Retinal pigment epithelial cell (primary cell): Measurements from ENCODE around the gene HTT-AS.
A peak's percentile ranks its signal among the peaks of the same experiment; 100 is the strongest.

Experiments used
- DNase-seq: peaks from one replicate; pipeline ENCODE4 v3.0.0-alpha.2; 2010; ENCODE audit warnings: low read depth
- H3K4me3 ChIP-seq: 2 replicates; pipeline ENCODE4 v1.5.1; 2011; ENCODE audit warnings: mild to moderate bottlenecking, low read length, control low read depth, moderate library complexity
- TF ChIP-seq, protein P1 (sequence below): conservative IDR thresholded peaks from 2 replicates; pipeline ENCODE4 v1.5.1; 2011; ENCODE audit warnings: low read depth, low read length, control low read depth, inconsistent platforms

Gene HTT-AS

DNA sequence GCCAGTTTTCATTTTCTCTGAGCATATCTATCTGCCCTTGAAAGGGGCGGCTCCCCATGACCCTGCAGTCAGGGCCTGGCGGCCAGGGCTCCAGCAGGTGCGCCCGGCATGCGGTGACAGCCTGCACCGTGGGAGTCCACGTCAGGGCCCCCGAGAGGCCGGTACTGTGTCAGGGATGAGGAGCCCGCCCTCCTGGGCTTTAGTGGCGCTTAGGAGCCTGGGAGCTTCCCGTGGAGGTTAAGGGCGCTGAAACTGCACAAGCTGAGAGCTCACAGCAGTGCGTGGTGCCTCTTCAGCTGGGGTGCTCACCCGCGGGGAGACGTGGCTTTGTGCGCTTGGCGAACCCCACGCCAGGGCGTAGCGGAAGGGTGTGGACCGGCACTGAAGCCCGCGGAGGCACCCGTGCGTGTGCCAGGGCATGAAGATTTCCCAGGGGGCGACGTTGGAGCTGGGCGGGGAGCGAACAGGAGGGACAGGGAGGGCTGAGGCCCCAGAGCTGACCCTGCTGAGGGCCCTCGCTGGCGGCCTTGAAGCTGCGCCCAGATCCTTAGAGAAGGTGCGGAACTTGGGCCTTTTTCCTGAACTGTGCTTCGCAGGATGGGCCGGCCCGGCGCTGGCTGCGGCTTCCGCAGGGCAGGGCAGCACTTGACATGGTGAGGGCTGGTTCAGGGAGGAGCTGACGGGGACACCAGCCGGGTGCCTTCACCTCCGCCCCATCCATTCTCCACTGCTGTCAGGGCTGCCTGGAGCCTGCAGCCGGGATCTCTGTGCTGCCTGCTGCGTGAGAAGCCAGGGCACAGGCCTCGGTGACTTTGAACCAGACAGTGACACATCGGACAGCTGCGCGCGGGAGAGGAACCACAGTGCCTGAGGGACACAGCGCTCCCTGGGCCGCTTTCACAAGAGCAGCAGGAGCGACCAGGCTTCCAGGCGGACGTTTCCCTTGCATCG, 32.9 kb downstream of the HTT-AS start:
- H3K4me3 ChIP-seq, result peak overlapping the region; percentile 45
- DNase-seq, result no peak
- TF ChIP-seq, protein P1, sequence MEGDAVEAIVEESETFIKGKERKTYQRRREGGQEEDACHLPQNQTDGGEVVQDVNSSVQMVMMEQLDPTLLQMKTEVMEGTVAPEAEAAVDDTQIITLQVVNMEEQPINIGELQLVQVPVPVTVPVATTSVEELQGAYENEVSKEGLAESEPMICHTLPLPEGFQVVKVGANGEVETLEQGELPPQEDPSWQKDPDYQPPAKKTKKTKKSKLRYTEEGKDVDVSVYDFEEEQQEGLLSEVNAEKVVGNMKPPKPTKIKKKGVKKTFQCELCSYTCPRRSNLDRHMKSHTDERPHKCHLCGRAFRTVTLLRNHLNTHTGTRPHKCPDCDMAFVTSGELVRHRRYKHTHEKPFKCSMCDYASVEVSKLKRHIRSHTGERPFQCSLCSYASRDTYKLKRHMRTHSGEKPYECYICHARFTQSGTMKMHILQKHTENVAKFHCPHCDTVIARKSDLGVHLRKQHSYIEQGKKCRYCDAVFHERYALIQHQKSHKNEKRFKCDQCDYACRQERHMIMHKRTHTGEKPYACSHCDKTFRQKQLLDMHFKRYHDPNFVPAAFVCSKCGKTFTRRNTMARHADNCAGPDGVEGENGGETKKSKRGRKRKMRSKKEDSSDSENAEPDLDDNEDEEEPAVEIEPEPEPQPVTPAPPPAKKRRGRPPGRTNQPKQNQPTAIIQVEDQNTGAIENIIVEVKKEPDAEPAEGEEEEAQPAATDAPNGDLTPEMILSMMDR, result no peak

- DNase-seq, result no peak
- no peak overlapping the region for H3K4me3 ChIP-seq
- TF ChIP-seq, protein P1, result no peak
These were observed 33.7 kb downstream of the HTT-AS start for GRCh38 chr4:3040452-3041191.

DNA sequence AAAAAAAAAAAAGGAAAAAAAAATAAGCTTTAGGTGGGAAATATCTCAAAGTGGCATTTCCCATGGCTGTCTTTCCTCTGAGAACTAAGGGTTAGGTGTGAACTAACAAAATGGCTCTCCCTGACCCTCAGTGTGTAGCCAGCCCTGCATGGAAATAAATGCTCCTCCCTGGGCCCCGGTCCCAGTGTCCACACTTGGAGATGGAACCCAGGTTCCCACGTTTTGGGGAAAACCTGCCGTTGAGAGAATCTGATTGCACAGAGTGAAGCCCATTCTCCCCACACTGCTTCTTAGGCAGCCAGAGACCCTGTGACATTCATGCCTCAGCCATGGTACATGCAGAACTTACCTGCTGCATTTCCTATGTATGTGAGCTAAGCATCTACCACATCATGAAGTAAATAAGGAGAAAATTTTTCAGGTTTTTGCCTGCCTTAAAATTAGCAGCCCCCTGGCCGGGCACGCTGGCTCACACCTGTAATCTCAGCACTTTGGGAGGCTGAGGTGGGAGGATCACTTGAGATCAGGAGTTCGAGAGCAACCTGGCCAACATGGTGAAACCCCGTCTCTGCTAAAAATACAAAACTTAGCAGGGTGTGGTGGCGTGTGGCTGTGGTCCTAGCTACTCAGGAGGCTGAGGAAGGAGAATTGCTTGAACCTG, 34.5 kb downstream of the HTT-AS start:
- H3K4me3 ChIP-seq, result no peak overlapping the region
- DNase-seq, result no peak
- TF ChIP-seq, protein P1, result no peak

DNA sequence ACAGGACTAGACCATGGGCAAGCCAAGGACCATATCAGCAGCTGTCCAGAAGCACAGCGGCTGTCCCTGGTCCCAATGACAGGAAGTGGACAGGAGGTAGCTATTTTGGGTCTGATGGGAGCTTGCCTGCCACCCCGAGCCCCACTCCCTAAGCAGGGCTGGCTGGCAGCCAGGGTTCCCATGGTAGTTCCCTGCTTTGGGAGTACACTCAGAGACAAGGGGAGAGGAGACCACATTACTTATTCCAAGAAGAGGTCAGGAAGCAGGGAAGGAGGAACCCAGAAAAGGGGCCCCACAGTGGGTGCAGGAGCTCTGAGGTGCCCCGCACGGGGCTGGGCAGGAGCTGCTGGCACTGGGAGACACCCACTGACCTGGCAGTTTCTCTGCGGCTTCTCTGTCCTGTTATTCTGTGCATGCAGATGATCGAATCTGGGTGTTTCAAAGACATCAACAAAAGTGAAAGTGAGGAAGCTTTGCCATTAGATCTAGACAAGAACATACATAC, 36.3 kb downstream of the HTT-AS start:
- DNase-seq, result no peak
- H3K4me3 ChIP-seq, result no peak overlapping the region
- TF ChIP-seq, protein P1, result no peak

GRCh38 chr4:3036131-3036952, 38.0 kb downstream of the HTT-AS start:
- no peak for DNase-seq
- no peak overlapping the region for H3K4me3 ChIP-seq
- TF ChIP-seq, protein P1, result no peak

DNA sequence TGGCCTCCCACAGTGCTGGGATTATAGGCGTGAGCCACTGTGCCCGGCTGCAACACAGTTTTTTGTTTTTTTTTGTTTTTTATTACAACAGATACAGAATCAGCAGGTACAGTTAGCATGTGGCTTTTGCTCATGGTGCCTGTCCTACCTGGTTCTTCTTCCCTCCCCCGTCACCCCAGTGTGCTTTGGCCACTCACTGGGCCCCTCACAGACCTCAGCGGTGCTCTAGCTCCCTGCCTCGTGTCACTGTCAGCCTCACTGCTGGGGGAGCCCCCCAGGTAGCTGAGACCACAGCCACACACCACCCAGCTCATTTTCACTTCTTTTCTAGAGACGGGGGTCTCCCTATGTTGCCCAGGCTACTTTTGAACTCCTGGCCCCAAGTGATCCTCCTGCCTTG, 38.7 kb downstream of the HTT-AS start:
- TF ChIP-seq, protein P1, result no peak
- H3K4me3 ChIP-seq, result no peak overlapping the region
- DNase-seq, result no peak
